ENCODE results near the gene SRGAP2B.
"Not testable (repeated sequence)": the region's sequence is repeated elsewhere in the genome, so short reads cannot be mapped to it uniquely, and the experiment has no call there.

Gene SRGAP2B

GRCh38 chr1:145005142-145005541 is 90.0 kb downstream of the SRGAP2B start:
- not testable (repeated sequence) for DNase-seq (ENCODE audit: insufficient read length, low spot score); FAIRE-seq

- DNase-seq (ENCODE audit: insufficient read length, low spot score); FAIRE-seq: not testable (repeated sequence)
These were observed 93.7 kb downstream of the SRGAP2B start for GRCh38 chr1:145001381-145001780.

GRCh38 chr1:145000743-145001326 is 94.3 kb downstream of the SRGAP2B start:
- FAIRE-seq; DNase-seq (ENCODE audit: insufficient read length, low spot score): not testable (repeated sequence)

GRCh38 chr1:145000074-145000742 is 94.9 kb downstream of the SRGAP2B start:
- DNase-seq (ENCODE audit: insufficient read length, low spot score); FAIRE-seq: not testable (repeated sequence)

GRCh38 chr1:144998981-144999273 is 96.2 kb downstream of the SRGAP2B start:
- DNase-seq (ENCODE audit: insufficient read length, low spot score); FAIRE-seq: not testable (repeated sequence)

- not testable (repeated sequence) for DNase-seq (ENCODE audit: insufficient read length, low spot score); FAIRE-seq
These were observed 96.8 kb downstream of the SRGAP2B start for GRCh38 chr1:144998134-144998980.

GRCh38 chr1:144995833-144996410 is 99.2 kb downstream of the SRGAP2B start:
- not testable (repeated sequence) for FAIRE-seq; DNase-seq (ENCODE audit: insufficient read length, low spot score)

- not testable (repeated sequence) for DNase-seq (ENCODE audit: insufficient read length, low spot score); FAIRE-seq
These were observed 102.2 kb downstream of the SRGAP2B start for GRCh38 chr1:144992915-144993314.

GRCh38 chr1:144990611-144991010 is 104.5 kb downstream of the SRGAP2B start:
- not testable (repeated sequence) for DNase-seq (ENCODE audit: insufficient read length, low spot score); FAIRE-seq

GRCh38 chr1:144987131-144987530 is 108.0 kb downstream of the SRGAP2B start:
- DNase-seq (ENCODE audit: insufficient read length, low spot score); FAIRE-seq: not testable (repeated sequence)

GRCh38 chr1:144986171-144986860 is 108.8 kb downstream of the SRGAP2B start:
- FAIRE-seq; DNase-seq (ENCODE audit: insufficient read length, low spot score): not testable (repeated sequence)

- not testable (repeated sequence) for FAIRE-seq; DNase-seq (ENCODE audit: insufficient read length, low spot score)
These were observed 109.5 kb downstream of the SRGAP2B start for GRCh38 chr1:144985550-144986170.

- not testable (repeated sequence) for FAIRE-seq; DNase-seq (ENCODE audit: insufficient read length, low spot score)
These were observed 112.2 kb downstream of the SRGAP2B start for GRCh38 chr1:144982802-144983525.

- not testable (repeated sequence) for DNase-seq (ENCODE audit: insufficient read length, low spot score); FAIRE-seq
These were observed 114.0 kb downstream of the SRGAP2B start for GRCh38 chr1:144981157-144981556.

- not testable (repeated sequence) for DNase-seq (ENCODE audit: insufficient read length, low spot score); FAIRE-seq
These were observed 115.0 kb downstream of the SRGAP2B start for GRCh38 chr1:144979960-144980595.

- peak; percentile 38 for FAIRE-seq
- not testable (repeated sequence) for DNase-seq (ENCODE audit: insufficient read length, low spot score)
These were observed 117.3 kb downstream of the SRGAP2B start for GRCh38 chr1:144977856-144978255.

- DNase-seq (ENCODE audit: insufficient read length, low spot score); FAIRE-seq: not testable (repeated sequence)
These were observed 123.2 kb downstream of the SRGAP2B start for GRCh38 chr1:144971936-144972335.

GRCh38 chr1:144966488-144966887 is 128.6 kb downstream of the SRGAP2B start:
- not testable (repeated sequence) for FAIRE-seq; DNase-seq (ENCODE audit: insufficient read length, low spot score)

Measured in HTR-8/SVneo (cell line).